Ovary (tissue), 9 donors: ENCODE results near the gene SNX24. TPM values are rescaled to one million over a fixed set of nuclear protein-coding genes. Genes with fewer than 3 reads are reported as not detected.

Experiments
- DNase-seq, 5 donors: peaks; one replicate each; pipeline ENCODE4 v3.0.0-alpha.2; 2019 to 2020
- H3K27ac ChIP-seq, 2 donors: fragments of 200-600 bp; one replicate each; pipeline versions ENCODE4 v1.5.1 to v1.8.0; 2019 to 2022
- H3K27me3 ChIP-seq: fragments of 200-600 bp; one replicate; pipeline ENCODE4 v1.8.0; 2022
- H3K36me3 ChIP-seq: fragments of 200-600 bp; sonication (generic); one replicate; pipeline ENCODE4 v1.5.1; 2019
- H3K4me1 ChIP-seq: one replicate; pipeline ENCODE4 v1.8.1; 2013; ENCODE audit warnings: mild to moderate bottlenecking, moderate library complexity; ENCODE audit not compliant: insufficient read depth
- H3K4me3 ChIP-seq: fragments of 200-600 bp; sonication (generic); one replicate; pipeline ENCODE4 v1.5.1; 2017
- H3K9me3 ChIP-seq, 2 donors: fragments of 200-600 bp in 1 of 2; sonication (generic) in 1 of 2; one replicate each; pipeline versions ENCODE4 v1.5.1 to v1.8.1; 2013 to 2019; ENCODE audit warnings: mild to moderate bottlenecking in 1 of 2, moderate library complexity in 1 of 2
- EP300 ChIP-seq: sonication (generic); formaldehyde crosslinking; IDR thresholded peaks from one replicate; pipeline ENCODE4 v1.6.1; 2017; ENCODE audit warnings: antibody characterized with exemption
- POLR2A ChIP-seq: fragments of 450-650 bp; IDR thresholded peaks from one replicate; pipeline ENCODE4 v1.6.1; 2017; ENCODE audit warnings: antibody characterized with exemption, mild to moderate bottlenecking, moderate library complexity
- WGBS, 3 donors: extraction: QIAGEN DNeasy Blood & Tissue Kit in 1 of 3; methylation state at CpG; one replicate each; pipeline versions ENCODE4 v1.1.5 to v1.1.7; 2013 to 2017; 5-methylcytosine and 5-hydroxymethylcytosine counted together
- intact Hi-C, 4 donors: fragments of 100-400 bp; cut with DNase I; formaldehyde crosslinking; loops; one replicate each; pipeline versions ENCODE4 v1.11.0 to v1.15.1; 2022 to 2023
- polyA plus RNA-seq, 2 donors: library from polyadenylated mRNA; stranded (reverse); fragments of 200-250 nt in 1 of 2; fragments of 350-450 nt in 1 of 2; fragmentation: Illumina TruSeq in 1 of 2; extraction: RNeasy Lipid Tissue Mini Kit (QIAGEN cat#74804) in 1 of 2; gene quantifications; one replicate each; pipeline ENCODE4 v1.2.3, GENCODE V29; 2013 to 2014
- total RNA-seq, 7 donors: library from RNA; depleted of rRNA in 2 of 7; stranded (reverse); fragments of >200 nt in 2 of 7; fragmentation: NEBNext Ultra II Directional in 3 of 7; extraction: Animal tissue kit (Norgen Biotek cat#: 25700) in 3 of 7; gene quantifications; one replicate each; pipeline versions ENCODE4 v1.1.0 to v1.2.4, GENCODE V29; 2016 to 2023
- TF ChIP-seq, protein P1 (sequence below), 3 donors: fragments of 450-650 bp in 2 of 3; fragments of 200-600 bp in 1 of 3; IDR thresholded peaks; one replicate each; pipeline versions ENCODE4 v1.5.1 to v1.8.0; 2016 to 2022; ENCODE audit warnings: antibody characterized with exemption in 3 of 3, mild to moderate bottlenecking in 1 of 3
- donor health status: DM: no; HTN: no; CAD: no; lungs with moderate emphysema.
- donor health status: DM: no; HTN: no; CAD: no.
- donor health status: Bipolar disorder and iron deficiency.
- donor health status: DM: yes; HTN: yes; CAD: no.
- donor health status: DM: no; HTN: no; CAD: no.
- donor health status: DM: yes; HTN: yes; CAD: no.

SNX24 gene
- total and polyA plus RNA-seq, 9 donors: 4.1 to 19.1 (median 9.0) TPM

DNA sequence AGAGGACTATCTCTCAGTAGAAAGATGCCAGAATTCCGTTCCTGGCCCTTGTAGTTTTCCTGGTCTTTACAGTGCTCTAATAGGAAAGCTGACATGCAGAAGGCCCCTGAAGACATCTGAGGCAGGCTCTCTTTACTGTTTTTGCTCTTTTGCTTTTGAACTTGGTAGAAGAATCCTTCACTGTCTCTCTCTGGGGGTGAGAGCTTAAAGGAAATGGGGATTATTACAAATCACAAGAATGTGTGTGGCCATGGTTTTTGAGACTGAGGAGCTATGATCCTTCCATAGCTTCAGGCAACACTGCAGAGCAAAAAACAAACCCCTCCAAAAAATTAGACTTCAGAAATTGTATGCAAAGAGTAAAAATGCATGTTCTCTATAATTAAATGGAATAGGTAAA is 102.0 kb downstream of the SNX24 start:
- WGBS, 3 donors: 96 to 100% (median 100%) methylated on average over 1 of the region's 1 CpG
- DNase-seq: no peak

DNA sequence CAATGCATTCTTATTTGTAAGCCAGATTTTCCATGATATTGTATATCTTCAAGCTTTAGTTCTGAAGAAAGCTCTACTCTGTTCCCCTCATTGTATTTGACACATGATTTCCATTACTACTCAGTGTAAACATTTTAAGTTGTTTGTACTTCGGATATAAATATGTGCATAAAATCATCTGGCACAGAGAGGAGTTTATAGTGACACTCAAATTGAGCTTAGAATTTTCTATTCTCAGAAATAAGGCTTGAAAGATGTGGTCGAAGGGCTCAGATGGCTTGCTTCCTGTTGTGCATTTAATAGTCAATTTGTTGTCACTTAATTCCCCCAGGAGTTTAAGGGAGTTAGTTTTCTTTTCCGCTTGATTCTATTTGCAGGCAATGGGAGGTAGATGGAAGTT is 102.4 kb downstream of the SNX24 start:
- Histone ChIP-seq H3K36me3 (no peaks in the 10 kb centered on the region), H3K4me3 (no peak overlapping the region), H3K27me3 (no peaks in the 10 kb centered on the region), H3K9me3 (no peaks in the 10 kb centered on the region), H3K4me1 (no peaks in the 10 kb centered on the region), H3K27ac (no peak overlapping the region)
- no peak for DNase-seq
- TF ChIP-seq EP300 (no peak), POLR2A (no peak)
- TF ChIP-seq, protein P1, sequence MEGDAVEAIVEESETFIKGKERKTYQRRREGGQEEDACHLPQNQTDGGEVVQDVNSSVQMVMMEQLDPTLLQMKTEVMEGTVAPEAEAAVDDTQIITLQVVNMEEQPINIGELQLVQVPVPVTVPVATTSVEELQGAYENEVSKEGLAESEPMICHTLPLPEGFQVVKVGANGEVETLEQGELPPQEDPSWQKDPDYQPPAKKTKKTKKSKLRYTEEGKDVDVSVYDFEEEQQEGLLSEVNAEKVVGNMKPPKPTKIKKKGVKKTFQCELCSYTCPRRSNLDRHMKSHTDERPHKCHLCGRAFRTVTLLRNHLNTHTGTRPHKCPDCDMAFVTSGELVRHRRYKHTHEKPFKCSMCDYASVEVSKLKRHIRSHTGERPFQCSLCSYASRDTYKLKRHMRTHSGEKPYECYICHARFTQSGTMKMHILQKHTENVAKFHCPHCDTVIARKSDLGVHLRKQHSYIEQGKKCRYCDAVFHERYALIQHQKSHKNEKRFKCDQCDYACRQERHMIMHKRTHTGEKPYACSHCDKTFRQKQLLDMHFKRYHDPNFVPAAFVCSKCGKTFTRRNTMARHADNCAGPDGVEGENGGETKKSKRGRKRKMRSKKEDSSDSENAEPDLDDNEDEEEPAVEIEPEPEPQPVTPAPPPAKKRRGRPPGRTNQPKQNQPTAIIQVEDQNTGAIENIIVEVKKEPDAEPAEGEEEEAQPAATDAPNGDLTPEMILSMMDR (IDR thresholded peaks at IDR 0.05): no peak
- 58 to 92% (median 58%) methylated on average over 3 of the region's 3 CpGs for WGBS, 3 donors
- intact Hi-C loops: no loop called here

More for the DNA sequence above, 102.0 kb downstream of the SNX24 start:
- Histone ChIP-seq H3K27ac (no peak overlapping the region), H3K9me3 (no peaks in the 10 kb centered on the region), H3K27me3 (no peaks in the 10 kb centered on the region), H3K4me1 (no peaks in the 10 kb centered on the region), H3K36me3 (no peaks in the 10 kb centered on the region), H3K4me3 (no peak overlapping the region)
- TF ChIP-seq EP300 (no peak), POLR2A (no peak)
- TF ChIP-seq, protein P1 (IDR thresholded peaks at IDR 0.05): no peak
- intact Hi-C loops: no loop called here

DNA sequence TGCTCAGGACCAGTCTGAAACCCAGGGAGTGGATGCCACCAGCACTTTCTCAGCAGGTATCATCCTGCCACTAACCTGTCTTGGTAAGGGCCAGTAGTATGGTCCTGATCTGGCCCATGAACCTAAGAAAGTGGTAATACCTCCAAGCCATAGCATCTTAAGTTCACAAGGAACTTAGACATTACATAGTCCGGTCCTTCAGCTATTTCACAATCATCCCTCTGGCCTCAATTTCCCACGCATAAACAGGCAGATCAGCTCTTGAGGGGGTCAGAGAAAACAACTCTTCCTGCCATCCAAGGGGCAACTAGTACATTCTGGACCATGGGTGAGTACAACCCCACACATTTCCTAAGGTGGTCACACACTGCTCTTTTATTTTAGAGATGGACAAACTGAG is 102.9 kb downstream of the SNX24 start:
- intact Hi-C loops: no loop called here
- DNase-seq: no peak
- H3K36me3 ChIP-seq: no peaks in the 10 kb centered on the region
- H3K27me3 ChIP-seq: no peaks in the 10 kb centered on the region
- H3K4me3 ChIP-seq: no peak overlapping the region
- no peaks in the 10 kb centered on the region for H3K4me1 ChIP-seq
- H3K27ac ChIP-seq: no peak overlapping the region
- 96 to 100% (median 97%) methylated on average over 2 of the region's 2 CpGs for WGBS, 3 donors
- H3K9me3 ChIP-seq: no peaks in the 10 kb centered on the region
- TF ChIP-seq POLR2A (no peak), EP300 (no peak)
- TF ChIP-seq, protein P1 (IDR thresholded peaks at IDR 0.05): no peak

GRCh38 chr5:122951658-122952057 is 106.2 kb downstream of the SNX24 start:
- 92 to 93% (median 93%) methylated on average over 8 of the region's 8 CpGs for WGBS, 3 donors
- H3K9me3 ChIP-seq: no peaks in the 10 kb centered on the region
- no peaks in the 10 kb centered on the region for H3K27me3 ChIP-seq
- intact Hi-C loops: no loop called here
- no peaks in the 10 kb centered on the region for H3K4me1 ChIP-seq
- no peaks in the 10 kb centered on the region for H3K36me3 ChIP-seq
- no peak overlapping the region for H3K27ac ChIP-seq
- no peak for TF ChIP-seq POLR2A
- no peak for TF ChIP-seq EP300
- TF ChIP-seq, protein P1 (IDR thresholded peaks at IDR 0.05): no peak
- no peak overlapping the region for H3K4me3 ChIP-seq
- no peak for DNase-seq
